HG03095 (cell line): ENCODE measurements around the gene DPEP3.
"Not testable (repeated sequence)": the region's sequence is repeated elsewhere in the genome, so short reads cannot be mapped to it uniquely, and the experiment has no call there.

Experiments used
- ATAC-seq: cut with Tn5 transposase; IDR thresholded peaks from one replicate; pipeline ENCODE4 v1.9.1; 2021; ENCODE audit warnings: moderate library complexity; ENCODE audit not compliant: unreplicated experiment

DPEP3 gene

GRCh38 chr16:67946128-67946569 is 34.1 kb downstream of the DPEP3 start:
- ATAC-seq, result no peak

DNA sequence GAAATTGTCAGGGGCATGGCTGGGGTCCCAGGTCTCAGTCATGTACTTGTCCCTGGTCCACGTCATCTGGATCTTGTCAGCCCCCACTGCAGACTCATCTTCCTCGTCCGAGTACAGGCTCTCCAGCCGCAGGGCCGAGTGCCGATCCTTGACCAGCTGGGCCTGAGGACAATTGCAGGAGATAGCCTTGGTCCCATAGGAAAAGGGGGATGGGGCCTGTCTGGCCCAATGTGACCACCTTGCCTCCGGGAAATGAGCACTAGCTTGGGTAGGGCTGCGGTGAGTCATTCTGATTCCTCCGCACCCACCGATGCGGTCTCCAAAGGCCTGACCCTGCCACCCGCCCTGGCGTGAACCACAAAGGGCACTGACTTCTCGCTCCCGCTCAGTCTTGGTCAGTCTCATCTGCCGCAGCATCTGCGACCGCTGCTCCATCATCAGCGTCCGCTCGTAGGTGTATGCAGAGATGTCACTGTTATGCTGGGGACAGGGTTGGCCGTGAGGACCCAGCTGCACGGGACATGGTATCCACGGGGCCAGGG is 34.8 kb downstream of the DPEP3 start:
- ATAC-seq, result no peak

DNA sequence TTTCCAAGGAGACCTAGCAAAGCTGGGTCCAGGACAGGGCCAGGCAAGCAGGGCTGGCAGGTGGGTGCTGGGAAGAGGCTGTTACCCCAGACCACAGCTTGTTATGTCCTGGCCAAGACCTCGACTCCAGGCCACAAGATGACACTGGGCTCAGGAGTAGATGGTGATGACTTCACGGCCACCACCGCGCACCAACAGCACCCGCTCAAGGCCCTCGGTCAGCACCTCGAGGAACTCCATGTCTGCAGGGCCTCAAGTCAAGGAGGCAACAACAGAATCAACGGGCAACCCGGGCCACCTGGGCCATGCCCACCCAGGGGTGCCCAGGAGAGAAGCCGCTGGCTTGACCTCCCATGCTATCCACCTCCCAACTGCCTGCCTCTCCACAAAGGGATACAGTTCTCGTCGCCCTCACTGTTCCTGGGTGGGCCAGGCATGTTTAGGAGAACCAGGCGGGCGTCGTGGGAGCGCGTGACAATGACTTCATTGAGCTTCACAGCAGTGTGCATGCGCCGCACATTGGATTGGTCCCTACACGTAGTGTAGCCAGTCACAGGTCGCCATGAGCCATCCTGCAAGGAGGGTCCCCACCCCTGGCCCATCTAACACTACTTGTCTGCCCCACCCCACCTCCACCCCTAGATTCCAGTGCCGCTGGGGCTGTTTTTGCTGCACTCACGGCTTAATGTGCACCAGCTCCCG is 35.5 kb downstream of the DPEP3 start:
- no peak for ATAC-seq

- no peak for ATAC-seq
These were observed 36.4 kb downstream of the DPEP3 start, which contains the start of gene LCAT for GRCh38 chr16:67943619-67944504. TSS of gene LCAT (minus strand) at chr16:67944120. CDS start at chr16:67944101, 19 bp downstream.

DNA sequence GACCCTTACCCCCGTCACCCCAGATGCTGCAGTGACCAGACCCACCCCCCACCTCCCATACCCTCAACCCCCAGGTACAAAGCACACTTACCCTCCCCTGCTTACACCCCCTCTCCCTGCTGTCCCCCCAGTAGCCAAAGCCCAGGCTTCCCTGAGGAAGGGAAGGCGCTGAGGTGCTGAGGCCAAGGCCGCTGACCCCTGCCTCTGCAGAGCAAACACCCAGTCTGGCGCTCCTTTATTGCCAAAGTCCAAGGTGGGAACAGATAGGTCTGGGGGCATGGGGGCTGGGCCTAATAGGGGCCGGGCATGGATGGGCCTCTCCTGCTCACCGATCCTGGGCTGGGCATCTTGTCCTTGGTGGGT is 37.1 kb downstream of the DPEP3 start:
- ATAC-seq, result no peak

DNA sequence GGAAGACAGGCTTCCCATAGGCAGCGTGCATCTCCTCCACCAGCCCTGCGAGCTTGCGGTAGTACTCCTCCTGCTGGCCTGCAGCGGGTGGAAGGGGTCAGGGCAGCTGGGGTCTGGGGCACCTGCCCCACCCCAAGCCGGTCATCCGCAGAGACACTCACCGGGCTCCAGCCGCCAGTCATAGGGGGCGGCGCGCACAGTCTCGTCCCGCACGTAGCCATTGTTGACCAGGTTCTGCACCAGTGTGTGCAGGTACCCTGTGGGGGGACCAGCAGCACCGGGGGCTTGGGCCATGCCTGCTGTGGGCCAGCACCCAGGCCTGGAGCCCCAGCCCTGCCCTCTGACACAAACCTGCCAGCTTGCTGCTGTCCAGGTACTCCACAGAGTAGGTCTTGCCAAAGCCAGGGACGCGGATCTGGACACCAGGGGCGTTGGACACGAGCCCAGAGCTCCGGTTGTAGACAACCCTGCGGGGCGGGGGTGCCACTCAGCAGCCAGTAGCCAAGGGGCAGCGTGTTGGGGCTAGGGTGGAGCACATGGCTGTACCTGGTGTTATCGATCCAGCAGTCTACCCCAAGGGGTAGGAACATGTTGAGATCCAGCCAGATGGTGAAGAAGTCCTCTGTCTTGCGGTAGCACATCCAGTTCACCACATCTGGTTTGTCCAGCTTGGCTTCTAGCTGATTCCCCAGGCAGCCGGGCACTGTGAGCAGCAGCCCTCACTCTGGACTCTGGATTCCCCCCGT is 37.6 kb downstream of the DPEP3 start:
- no peak for ATAC-seq

DNA sequence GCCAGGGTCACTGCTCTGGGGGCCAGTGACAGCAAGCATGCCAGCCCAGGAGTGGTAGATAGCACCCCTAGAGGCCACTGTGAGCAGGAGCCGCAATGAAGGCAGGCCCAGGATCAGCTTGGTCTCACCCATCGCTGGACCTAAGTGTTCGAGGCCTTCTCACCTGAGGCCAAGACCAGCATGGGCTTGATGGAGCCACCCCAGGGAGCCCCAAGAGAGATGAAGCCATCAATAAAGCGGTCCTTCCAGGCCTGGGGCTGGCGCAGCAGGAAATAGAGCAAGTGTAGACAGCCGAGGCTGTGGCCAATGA is 38.1 kb downstream of the DPEP3 start:
- ATAC-seq, result no peak

- ATAC-seq, result no peak
These were observed 38.7 kb downstream of the DPEP3 start for GRCh38 chr16:67941469-67942199.

GRCh38 chr16:67940446-67941089 is 39.7 kb downstream of the DPEP3 start:
- no peak for ATAC-seq

GRCh38 chr16:67939507-67940445 is 40.5 kb downstream of the DPEP3 start:
- ATAC-seq, result no peak

DNA sequence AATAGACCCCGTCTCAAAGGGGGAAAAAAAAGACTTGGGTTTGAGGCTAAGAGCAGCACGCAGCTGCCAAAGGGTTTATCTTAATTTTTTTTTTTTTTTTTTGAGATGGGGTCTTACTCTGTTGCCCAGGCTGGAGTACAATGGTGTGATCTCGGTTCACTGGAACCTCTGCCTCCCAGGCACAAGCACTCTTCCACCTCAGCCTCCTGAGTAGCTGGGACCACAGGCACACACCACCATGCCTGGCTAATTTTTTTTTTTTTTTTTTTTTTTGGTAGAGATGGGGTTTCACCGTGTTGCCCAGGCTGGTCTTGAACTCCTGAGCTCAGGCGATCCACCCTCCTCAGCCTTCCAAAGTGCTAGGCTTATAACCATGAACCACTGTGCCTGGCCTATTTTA is 42.6 kb downstream of the DPEP3 start:
- not testable (repeated sequence) for ATAC-seq

DNA sequence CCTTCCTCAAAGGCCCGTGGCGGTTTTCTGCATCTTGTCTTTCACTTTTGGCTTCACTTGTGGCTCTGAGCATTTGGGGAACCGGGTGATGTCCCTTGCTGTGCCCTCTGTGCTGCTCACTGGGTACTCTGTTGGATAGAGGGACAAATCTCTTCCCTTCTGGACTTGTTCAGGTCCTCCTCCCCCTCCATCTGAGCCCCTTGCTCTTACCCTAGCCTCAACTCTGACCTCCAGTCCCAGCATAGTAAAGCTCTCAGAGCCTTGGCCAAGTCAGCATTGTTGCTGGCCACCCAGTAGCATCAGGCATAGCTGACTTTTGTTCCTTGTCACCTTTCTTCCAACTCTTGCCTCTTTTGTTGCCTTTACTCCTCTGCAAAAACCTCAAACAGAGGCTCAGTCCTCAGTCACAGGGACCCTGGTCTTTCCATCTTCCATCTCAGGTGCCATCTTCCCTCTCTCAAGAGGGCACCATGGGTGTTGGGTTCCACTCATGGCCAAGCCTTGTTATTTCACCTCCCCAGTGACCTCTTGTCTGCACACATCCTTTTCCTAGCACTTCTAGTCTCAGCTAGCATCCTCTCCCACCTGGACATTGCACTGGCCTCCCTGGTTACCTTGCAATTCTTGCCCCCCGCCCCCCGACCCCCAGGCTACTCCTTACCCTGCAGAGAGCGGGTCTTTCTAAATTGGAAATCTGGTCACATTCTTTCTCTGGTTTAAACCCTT is 43.3 kb downstream of the DPEP3 start:
- ATAC-seq, result peak; percentile 53

- no peak for ATAC-seq
These were observed 44.0 kb downstream of the DPEP3 start, which contains the start of gene PSMB10 for GRCh38 chr16:67936124-67936879. TSS of gene PSMB10 (minus strand) at chr16:67936850. CDS start at chr16:67936749, 101 bp downstream.

- ATAC-seq, result peak; percentile 83
These were observed 44.7 kb downstream of the DPEP3 start for GRCh38 chr16:67935402-67936123.

- ATAC-seq, result no peak
These were observed 45.2 kb downstream of the DPEP3 start for GRCh38 chr16:67935101-67935401.

GRCh38 chr16:67934306-67935100 is 45.8 kb downstream of the DPEP3 start:
- no peak for ATAC-seq
